HG02981 (cell line): ENCODE data around the gene PRDM16.

Source experiments
- ATAC-seq: cut with Tn5 transposase; IDR thresholded peaks from one replicate; pipeline ENCODE4 v1.9.1; 2021; ENCODE audit warnings: mild to moderate bottlenecking, moderate library complexity; ENCODE audit not compliant: unreplicated experiment

PRDM16 gene

DNA sequence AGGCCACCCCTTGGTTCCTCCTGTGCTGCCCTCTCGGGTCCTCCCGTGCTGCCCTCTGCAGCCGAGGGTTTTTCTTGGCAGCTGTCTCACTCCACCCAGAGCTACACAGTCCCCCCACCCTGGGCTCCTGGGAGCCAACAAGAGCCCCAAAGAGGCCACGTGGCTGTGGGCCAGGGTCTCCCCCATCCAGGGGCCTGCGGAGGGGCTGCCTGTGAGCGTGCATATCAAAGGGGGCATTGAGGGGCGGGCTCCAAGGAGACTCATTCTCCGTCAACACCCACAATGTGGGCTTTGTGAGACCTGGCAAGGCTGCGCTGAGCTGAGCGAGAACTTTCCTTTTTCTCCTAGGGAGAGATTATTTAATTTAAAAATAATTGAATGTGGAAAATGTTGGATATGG, 276.8 kb downstream of the PRDM16 start:
- no peak for ATAC-seq

DNA sequence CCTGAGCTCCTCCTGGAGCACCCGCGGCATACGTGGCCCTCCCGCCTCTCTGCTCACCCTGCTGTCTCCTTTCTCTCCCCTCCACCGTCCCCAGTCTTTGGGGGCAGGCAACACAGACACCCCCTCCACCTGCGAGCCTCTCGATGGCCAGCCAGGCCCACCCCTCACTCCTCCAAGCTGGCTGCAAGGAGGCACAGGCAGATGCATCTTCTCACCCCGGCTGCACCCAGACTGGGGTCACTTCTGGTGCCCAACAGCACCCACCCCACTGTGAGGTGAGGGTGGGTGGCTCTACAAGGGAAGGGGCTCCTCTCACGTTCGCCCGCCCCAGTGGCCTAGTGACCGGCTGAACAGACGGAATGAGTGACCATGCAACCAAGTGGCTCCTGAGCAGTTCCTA, 277.5 kb downstream of the PRDM16 start:
- no peak for ATAC-seq

DNA sequence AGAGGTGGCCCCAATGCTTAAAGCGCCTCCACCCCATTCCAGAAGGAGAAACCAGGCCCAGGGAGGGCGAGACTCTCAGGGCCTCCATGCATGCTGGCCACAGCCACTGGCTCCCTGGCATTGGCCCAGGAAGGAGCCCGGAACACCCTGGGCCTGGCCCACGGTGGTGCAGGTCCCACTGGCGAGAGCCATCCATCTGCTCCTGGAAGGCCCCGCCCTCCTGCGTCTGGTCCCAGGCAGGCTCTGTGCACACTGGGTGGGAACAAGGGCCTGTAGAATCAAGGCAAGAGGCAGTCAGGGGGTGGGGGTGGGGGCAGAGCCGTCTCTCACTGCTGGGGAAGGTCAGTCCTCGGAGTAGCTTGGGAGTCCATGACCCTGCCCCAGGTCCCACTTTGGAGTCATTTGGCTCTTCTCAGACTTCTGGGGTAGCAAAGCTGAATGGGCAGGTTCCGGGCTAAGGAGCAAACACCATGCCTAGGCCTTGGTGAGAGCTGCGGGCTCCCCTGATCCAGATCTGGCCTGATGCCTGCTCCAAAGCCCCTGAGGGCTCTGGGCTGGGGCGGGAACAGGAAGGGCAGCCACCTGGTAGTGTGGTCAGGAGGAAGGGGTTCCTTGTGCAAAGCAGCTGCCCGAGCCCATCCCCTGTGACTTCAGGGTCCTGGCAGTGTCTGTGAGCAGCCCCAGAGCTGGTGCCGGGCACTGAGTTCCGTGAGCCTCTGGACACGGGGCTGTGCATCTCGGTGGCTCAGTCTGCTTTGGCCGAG, 278.4 kb downstream of the PRDM16 start:
- ATAC-seq: no peak

DNA sequence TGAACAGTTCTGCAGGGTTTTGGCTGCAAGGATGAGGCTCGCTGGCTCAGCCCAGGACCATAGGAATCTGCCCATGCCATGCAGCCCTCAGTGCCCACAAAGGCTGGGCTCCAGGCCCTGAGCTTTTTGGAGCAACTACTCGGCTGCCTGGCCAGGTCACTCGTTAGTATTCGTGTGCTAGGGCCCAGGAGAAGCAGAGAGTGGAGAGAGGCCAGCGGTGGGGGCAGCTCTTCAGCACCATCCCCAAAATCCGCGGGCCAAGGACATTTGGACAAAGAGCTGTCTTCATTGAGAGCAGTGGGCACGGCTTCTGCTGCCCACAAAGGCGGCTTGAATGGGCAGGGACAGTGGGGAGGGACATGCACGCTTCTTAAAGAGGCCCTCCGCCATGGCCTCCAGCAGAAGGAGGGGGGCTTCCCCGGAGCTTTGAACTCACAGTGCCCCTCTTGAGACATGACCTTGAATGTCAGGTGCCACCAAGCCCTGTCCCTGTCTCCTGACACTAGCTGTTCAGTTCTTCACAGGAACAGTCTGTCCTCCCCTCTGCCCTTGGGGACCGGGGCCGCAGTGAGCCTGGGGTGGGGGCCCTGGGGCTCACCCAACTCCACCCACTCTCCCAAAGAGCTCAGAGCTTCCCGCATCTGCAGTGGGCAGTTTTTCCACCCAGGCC, 279.3 kb downstream of the PRDM16 start:
- ATAC-seq: no peak

DNA sequence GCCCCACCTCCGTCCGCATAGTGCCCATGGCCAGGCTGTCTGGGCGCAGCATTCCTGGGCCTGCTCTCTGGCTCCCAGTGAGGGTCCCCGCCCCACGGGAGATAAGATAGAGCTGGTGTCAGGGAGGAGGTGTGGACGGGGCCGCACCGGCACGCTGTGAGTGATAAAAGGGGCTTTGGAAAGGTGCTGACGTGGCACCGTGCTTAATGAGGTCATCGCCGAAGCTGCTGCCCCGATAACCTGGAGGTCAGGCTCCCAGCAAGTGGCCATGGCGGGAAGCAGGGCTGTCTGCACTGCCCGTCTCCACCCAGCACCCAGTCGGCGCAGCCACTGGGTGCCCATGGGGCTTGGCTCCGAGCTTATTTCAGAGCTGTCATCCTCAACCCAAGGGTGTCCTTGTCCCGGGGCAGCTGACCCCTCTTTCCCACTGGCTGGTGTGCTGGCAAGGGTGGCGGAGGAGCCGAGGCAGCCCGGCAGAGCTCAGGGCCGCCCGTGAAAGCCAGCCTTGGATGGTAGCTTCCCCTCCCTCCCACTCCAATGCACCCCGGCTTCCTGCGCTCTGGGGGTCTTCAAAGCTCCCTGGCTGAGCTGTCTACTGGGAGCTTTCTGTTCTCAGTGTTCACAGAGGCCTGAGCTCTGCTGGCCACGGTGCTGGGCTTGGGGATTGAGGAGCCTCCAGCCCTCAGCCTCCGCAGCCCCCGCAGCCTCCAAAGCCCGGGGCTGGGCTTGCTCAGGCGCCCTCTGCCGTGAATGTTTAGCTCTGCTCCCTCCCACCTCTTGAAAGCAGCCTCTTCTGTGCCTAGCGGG, 280.4 kb downstream of the PRDM16 start:
- ATAC-seq: no peak

DNA sequence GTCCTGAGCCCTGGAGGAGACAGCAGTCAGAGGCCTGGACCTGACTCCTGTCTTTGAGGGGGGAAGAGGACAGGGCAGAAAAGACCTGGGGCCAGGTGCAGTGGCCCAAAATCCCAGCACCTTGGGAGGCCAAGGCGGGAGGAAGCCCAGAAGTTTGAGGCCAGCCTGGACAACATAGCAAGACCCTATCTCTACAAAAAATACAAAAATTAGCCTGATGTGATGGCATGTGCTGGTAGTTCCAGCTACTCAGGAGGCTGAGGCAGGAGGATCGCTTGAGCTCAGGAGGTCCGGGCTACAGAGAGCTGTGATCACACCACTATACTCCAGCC, 280.9 kb downstream of the PRDM16 start:
- no peak for ATAC-seq

DNA sequence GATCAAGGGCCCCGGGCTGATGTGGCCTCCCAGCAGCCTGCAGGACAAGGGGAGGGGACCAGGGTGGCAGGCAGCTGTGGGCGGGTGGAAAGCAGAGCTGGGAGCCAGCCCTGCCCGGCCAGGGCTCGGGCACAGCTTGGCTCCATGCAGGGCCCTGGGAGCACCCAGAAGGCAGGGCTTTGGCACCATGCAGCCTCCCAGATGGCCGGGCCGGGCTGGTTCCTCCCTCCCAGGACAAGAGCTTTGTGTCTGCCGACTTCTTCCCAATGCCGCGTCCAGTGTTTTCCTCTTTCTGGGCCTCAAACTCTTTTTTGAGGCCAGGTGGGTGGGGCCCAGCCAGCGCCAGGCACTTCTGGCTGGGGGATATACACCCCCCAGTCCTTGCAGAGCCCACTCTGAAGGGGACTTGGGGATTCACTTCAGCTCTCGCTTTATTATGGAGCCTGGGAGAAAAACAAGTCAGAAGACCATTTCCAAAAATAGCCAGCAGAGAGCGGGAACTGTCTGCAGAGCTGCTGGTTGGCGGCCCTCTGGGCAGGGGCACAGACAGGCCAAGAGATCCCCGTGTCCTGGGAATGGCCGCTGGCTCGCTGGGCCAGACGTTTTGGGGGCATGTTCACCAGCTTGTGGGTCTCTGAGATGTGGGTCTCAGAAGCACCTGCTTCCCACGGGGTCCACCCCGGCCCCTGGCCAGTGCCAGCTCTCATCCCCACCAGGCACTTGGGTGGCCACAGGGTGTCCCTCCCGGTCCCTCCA, 281.7 kb downstream of the PRDM16 start:
- no peak for ATAC-seq

DNA sequence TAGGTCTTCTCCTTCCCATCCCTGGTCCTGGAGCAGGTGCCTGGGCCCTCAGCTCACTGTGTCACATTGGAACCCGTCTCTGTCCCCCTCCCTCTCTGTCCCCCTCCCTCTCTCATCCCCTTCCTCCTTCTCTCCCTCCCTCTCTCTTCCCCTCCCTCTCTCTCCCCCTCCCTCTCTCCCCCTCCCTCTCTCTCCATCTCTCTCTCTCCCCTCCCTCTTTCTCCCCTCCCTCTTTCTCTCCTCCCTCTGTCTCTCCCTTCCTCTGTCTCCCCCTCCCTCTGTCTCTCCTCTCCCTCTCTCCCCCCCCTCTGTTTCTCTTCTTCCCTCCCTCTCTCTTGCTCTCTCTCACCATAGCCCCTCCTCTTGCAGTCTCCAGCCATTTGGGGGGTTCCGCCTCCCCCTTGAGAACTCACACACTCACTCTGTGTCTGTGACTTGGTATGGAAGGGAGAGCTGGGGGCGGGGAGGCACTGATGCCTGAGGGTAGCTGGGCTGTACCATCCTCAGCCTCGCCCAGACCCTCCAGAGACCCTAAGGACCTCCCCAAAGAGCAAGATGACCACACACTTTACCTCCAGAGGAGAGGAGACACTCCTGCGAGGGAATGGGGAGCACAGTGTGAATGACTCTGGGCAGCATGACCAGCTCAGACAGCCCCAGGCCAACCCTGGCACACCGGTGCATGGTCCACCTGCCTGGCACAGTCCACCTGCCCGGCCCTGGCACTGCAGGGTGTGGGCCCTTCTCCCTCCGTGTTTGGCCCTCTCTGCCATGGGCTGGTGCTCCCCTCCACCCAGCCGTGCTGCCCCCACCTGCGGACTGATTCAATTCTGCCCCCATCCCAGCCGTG, 282.7 kb downstream of the PRDM16 start:
- no peak for ATAC-seq

DNA sequence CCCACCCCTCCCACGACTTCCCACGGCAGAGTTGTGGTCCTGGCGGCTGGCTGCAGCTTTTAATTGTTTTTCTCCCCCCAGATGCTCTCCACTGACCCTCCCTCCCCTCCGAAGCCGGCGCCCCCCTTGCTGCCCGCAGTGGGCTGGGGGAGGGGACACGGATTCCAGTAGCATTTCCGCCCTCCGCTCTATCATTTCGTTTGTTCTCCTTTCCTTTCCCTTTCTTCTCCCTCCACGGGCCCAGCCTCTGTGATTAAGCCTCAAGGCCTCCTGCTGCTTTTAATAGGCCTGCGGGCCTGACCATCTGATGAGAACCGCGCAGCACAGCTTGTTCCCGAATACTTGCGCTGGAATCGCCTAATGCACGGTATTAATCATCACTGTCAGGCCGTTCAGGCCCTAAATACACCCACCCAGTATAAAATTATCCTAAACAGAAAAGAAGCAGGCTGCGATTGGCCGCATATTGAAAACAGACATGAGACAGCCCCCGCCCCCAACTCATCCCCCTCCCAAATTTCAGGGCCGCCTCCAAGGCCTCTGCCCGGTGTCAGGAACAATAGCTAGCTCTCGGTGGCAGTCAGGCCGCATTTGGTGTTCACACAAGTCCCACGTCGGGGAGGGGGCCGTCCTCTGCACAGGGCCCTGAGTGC, 283.4 kb downstream of the PRDM16 start:
- no peak for ATAC-seq

DNA sequence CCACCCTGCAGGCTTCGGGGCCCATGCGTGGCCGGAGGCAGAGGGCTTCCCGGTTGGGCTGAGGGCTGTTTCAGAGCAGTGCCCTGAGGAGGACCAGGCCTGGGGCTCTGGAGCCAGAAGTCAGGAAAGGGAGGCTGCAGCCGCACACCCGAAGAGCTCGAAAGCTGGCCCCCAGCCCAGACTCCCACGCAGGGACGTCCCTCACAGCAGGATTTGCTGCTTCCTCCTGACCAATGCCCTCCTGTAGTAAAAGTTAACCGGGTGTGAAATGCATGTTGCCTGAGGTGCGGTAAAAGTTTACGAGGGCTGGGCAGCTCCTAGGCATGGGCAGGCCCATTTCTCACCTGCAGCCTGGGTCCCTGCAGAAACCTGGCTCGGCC, 283.9 kb downstream of the PRDM16 start:
- ATAC-seq: no peak

DNA sequence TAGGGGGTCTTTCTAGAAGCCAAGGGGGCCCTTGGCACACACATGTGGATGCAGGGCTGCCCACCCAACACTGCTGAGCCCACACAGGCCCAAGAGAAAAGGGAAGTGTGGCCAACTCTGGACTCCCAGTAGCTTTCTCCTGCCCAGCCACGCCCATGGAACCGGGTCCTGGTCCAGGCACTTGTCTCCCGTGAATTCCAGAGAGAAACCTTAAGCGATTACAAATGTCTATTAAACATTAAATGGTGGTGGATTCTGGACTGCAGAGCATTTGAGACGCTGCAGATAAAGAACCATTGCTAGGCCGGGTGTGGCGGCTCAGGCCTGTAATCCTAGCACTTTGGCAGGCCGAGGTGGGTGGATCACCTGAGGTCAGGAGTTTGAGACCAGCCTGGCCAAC, 284.9 kb downstream of the PRDM16 start:
- no peak for ATAC-seq

DNA sequence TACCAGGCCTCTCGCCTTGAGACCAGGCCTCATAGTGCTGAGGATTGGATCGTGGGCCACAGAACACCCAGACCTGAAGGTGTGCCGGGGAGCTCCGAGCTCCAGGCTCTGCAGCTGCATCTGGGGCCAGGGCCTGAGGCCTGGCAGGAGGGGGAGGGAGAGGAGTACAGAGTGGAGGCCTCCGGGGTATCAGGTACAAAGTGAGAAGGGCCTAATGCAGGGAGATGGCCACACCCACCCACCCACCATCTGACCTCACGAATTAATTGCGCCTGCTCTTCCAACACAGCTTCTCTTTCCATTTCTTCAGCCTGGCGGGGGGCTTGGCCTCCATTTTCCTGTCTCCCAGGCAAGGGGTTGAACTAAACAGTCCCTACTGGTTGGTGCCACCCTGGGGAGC, 286.1 kb downstream of the PRDM16 start:
- no peak for ATAC-seq

DNA sequence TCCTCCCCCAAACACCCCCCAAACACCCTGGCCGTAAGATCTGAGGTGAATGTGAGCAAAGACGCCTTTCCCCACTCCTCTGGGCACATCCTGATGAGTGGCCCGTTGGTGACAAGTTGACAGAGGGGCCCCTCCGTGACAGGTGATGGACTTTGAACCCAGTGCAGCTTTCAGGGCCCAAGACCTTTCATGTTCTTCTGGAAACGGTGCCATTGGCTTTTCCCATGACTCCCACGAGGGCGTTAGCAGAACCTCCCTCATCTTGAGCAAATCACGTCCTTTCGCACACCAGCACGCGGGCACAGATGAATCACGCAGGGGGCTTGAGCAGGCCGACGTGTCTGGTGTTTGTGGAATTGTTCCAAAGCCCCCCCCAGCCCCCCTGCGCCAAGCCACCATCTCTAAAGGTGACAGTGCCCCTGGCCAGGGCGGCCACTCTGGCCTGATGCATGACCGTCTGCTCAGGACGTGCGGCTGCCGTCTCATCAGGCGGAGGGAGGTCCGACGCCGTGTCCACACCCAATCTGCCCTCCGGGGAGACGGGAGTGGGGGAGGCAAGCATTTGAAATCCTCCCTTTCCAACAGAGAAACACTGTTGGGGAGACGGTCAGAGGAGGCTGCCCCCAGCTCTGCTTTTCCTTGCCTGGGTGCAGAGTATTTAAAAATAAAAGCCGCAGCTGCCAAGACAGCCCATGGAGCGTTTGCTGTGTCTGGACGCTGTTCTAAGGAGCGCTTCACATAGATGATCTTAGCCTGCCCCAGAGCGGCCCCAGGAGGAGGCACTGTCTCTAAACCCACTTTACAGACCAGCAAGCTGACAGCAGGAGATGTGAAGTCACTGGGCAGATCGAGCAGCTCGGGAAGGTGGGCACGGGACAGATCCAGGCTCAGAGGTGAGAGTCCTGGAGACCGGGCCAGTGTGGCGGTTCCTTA, 287.2 kb downstream of the PRDM16 start:
- no peak for ATAC-seq

DNA sequence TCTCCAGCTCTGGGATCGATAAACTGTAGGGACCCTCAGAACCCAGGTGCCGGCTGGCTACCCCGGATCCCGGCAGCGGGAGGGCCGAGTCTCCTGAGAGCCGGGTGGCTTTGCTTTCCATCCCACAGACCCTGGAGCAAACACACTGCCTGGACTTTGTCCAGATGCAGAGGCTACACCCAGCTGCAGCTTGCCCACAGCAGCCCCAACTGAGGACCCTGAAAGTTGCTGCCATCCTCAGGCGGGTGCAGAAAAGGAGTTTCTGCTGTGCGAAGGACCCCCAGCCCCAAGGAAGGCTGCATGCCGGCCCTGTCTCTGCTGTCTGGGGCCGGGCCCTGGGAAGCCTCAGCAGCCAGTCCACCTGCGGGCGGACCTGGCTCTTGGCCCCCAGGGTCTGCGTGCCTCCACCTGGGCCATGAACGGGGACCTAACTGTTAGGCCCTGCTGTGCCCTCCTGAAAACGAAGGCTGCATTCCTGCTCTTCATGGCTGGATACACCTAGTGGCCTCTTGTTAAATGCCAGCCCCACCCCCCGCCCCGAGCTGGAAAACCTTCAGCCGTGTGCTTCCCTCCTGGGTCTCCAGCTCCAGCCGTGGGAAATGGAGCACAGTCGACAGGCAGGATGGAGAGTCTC, 287.9 kb downstream of the PRDM16 start:
- no peak for ATAC-seq

DNA sequence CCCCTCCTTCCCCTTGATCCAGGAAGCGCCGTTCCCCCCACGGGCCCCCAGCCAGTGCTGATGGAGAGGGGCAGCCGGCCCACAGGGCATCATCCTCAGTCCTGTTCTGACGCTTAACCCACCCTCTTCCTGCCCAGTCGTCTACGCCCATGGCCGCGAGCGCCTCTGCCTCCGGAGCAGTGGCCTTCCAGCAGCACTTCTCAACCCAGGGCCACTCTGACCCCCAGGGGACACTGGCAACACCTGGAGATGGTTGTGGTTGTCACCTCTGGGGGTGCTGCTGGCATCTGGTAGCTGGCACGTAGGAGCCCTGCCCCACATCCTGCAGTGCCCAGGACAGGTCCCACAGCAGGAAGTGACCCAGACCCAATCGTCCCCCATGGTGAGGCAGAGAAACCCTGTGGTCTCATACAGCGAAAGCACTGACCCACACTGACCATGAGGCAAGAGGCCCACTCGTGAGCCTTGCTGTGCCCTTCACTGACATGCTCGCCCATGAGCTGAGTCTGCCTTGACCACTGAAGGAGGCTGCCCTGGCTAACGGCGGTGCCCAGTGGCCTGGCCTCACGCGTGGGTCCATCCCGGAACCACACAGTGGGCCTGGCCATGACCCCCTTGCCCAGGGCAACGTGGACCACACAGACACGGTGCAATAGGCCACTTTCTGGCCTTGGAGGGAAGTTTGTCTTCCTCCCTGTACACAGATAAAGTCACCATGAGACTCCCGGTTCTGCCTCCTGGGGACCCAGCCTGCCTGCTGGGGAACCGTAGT, 288.7 kb downstream of the PRDM16 start:
- no peak for ATAC-seq

DNA sequence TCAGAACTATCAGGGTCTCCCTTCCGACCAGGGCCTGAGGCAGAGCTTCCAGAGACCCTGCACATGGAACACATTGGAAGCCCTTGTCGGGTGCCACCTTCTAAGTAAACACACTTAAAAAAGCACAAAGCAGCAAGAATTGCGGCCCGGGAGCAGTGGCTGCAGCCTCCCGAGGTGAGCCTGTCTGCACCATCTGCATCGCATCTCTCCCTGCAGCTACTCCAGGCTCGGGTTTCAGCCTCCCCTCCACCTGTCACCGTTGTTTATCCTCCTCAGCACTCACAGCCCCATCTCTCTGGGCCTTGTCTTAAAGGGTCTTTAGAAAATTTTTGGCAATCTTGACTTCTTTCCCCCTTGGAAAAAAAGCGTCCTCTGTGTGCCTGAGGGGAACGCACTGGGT, 290.3 kb downstream of the PRDM16 start:
- ATAC-seq: no peak

DNA sequence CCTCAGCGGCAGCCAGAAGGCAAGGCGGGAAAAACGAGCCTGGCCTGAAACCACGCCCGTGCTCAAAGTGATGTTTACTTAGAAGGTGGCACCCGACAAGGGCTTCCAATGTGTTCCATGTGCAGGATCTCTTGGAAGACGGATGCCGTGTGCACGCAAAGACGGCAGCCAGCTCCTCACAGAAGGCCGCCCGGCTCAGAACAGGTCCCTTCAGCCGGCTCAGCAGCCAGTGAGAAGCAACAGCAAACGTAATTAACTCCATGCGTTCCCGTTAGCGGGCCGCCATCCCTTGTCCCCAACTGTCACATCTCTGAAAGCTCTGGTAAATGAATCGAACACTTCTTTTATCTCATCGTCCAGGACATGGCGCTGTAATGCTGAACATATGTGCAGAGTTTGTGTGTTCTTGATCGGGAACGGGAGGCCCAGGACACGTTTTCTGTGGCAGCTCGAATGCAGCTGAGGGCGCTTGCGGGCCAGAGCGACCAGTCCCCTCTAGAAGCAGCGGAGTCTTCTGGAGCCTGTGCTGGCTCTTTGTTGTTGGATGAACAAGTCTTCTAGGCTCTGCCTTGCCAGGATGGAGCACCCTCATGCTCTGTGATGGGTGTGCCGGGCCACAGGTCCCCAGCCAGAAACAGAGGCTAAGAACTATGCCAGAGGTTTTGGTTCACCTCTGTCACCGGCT, 290.9 kb downstream of the PRDM16 start:
- no peak for ATAC-seq
